Thymus (tissue), 11 donors: ENCODE results near the gene ZNF277. TPM values are rescaled to one million over a fixed set of nuclear protein-coding genes. Genes with fewer than 3 reads are reported as not detected.
"Not testable (repeated sequence)": the region's sequence is repeated elsewhere in the genome, so short reads cannot be mapped to it uniquely, and the experiment has no call there.

Experiments used
- DNase-seq, 9 donors: peaks; one replicate each; pipeline ENCODE4 v3.0.0-alpha.2; 2013; ENCODE audit warnings: low spot score in 9 of 9, low read depth in 6 of 9, missing footprints in 1 of 9
- H3K27ac ChIP-seq, 2 donors: one replicate each; pipeline ENCODE4 v1.5.1; 2013; ENCODE audit warnings: control low read depth in 1 of 2, low read depth in 1 of 2, low read length in 1 of 2, mild to moderate bottlenecking in 1 of 2, moderate library complexity in 1 of 2
- H3K27me3 ChIP-seq, 2 donors: one replicate each; pipeline ENCODE4 v1.5.1; 2013; ENCODE audit warnings: low read length in 1 of 2; ENCODE audit not compliant: control insufficient read depth in 2 of 2, insufficient read depth in 1 of 2
- H3K36me3 ChIP-seq, 2 donors: one replicate each; pipeline ENCODE4 v1.5.1; 2013; ENCODE audit warnings: low read length in 1 of 2, mild to moderate bottlenecking in 1 of 2, moderate library complexity in 1 of 2; ENCODE audit not compliant: control insufficient read depth in 2 of 2, insufficient read depth in 2 of 2
- H3K4me1 ChIP-seq, 2 donors: one replicate each; pipeline ENCODE4 v1.5.1; 2013; ENCODE audit warnings: low read length in 2 of 2; ENCODE audit not compliant: control insufficient read depth in 2 of 2, insufficient read depth in 2 of 2
- H3K4me3 ChIP-seq, 2 donors: one replicate each; pipeline ENCODE4 v1.5.1; 2013; ENCODE audit warnings: low read length in 2 of 2, control low read depth in 1 of 2, mild to moderate bottlenecking in 1 of 2
- H3K9me3 ChIP-seq, 2 donors: one replicate each; pipeline ENCODE4 v1.5.1; 2013; ENCODE audit warnings: low read length in 1 of 2, mild to moderate bottlenecking in 1 of 2; ENCODE audit not compliant: control insufficient read depth in 2 of 2, insufficient read depth in 1 of 2
- WGBS: extraction: QIAGEN DNeasy Blood & Tissue Kit; methylation state at CpG from one replicate; pipeline ENCODE4 v1.1.7; 2013; 5-methylcytosine and 5-hydroxymethylcytosine counted together
- polyA plus RNA-seq: library from polyadenylated mRNA; stranded (reverse); fragments of 200-250 nt; gene quantifications from one replicate; pipeline ENCODE4 v1.2.3, GENCODE V29; 2013
- total RNA-seq: library from RNA; stranded (reverse); fragments of 120-200 nt; gene quantifications from one replicate; pipeline ENCODE4 v1.2.4, GENCODE V29; 2013
- donor health status: healthy.

The ZNF277 gene
- total and polyA plus RNA-seq, 2 donors = 29.7 to 32.3 TPM

DNA sequence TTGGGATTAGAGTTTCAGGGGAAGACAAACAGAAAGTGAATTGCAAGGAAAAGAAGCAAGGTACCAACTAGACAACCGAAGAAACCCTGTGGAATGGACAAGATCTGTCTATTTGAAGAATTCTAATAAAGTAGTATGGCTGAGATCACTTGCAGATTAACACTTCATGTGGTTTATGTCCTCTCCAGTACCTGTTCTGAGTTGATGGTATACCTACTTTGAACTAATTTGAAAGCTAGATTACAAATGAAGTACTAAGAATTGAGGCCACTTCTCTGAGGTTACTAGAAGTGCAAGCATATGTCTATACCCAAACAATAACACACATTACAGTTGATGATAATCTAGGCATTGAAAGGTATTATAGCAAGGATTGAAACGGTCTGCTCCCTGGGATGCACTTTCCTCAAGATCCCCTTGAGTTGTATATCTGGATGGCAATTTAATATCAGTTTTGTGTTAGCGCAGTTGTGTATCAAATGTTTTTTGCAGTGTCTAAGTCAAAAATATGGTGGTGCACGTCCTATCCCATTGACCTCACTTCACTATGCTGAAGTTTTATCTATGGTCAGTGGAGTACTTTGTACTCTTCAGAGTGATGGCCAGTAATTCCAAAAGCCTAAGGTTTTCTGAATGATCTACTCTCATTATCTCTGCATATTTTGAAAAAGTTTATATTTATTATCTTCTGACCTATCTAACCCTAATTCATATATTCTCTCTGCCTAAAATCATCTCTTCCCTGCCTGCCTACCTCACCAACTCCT is 25.9 kb downstream of the ZNF277 start:
- Histone ChIP-seq H3K27ac (no peak overlapping the region), H3K36me3 (no peaks in the 10 kb centered on the region), H3K9me3 (no peaks in the 10 kb centered on the region), H3K27me3 (no peaks in the 10 kb centered on the region), H3K4me3 (no peak overlapping the region), H3K4me1 (no peaks in the 10 kb centered on the region)
- no peak for DNase-seq
- 84% methylated on average over 4 of the region's 4 CpGs for WGBS

DNA sequence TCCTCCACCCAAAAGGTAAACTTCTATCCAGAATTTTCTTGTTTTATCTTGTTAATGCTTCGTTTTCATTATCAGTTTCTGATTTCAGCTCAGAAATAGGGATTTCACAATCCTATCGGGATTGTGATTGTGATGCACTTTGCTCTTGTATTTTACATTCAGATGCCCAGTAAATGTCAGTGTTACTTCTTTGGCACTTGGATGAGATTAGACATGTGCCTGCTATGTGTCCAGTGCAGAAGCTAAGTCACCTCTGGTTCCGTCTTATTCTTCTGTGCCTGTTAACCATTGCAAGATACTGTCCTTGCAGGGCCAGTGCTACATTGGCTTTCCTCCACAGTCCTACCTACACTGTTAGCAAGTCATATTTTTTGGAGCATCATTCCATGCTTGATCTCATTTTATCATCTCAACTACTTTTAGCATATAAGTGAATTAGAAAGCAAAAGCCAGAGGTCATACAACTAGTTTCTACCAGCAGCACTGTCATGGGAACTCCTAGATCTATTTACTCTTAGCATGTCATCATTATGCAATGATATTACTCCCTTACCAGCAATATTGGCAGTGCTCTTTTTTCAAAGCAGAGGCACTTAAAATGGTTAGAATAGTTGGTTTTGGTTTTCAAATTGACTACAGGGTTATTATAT is 26.7 kb downstream of the ZNF277 start:
- Histone ChIP-seq H3K4me3 (no peak overlapping the region), H3K36me3 (no peaks in the 10 kb centered on the region), H3K27ac (no peak overlapping the region), H3K9me3 (no peaks in the 10 kb centered on the region), H3K4me1 (no peaks in the 10 kb centered on the region), H3K27me3 (no peaks in the 10 kb centered on the region)
- DNase-seq = no peak
- 96% methylated on average over 3 of the region's 3 CpGs for WGBS

DNA sequence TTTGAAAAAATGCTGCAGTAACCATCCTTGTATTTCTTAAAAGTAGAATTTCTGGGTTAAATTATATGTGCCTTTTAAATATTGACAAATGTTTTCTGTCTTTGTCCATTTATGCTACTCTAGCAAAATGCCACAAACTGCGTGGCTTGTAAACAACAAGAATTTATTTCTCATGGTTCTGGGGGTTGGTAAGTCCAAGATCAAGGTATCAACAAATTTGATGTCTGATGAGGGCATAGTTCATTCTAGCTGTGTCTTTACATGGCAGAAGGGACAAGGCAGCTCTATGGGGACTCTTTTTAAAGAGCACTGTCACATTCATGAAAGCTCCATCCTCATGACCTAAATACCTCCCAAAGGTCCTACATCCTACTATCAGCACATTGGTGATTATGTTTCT is 27.7 kb downstream of the ZNF277 start:
- H3K4me3 ChIP-seq = no peak overlapping the region
- no peak overlapping the region for H3K27ac ChIP-seq
- no peaks in the 10 kb centered on the region for H3K36me3 ChIP-seq
- no peaks in the 10 kb centered on the region for H3K9me3 ChIP-seq
- H3K27me3 ChIP-seq = no peaks in the 10 kb centered on the region
- no peak for DNase-seq
- 99% methylated on average over 1 of the region's 1 CpG for WGBS
- H3K4me1 ChIP-seq = no peaks in the 10 kb centered on the region

DNA sequence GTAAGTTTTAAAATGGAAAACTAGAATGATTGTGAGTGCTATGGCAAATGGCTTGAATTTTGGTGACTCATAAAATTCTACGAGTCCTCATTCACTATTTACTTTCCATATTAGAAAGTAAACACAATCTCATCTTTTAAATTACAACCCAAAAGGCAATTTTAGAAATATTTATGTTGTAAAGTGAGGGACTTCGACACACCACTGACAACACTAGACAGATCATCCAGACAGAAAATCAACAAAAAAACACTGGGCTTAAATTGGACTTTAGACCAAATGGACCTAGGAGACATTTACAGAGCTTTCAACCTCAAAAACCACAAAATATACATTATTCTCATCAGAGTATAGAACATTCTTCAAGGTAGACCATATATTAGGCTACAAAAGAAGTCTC is 30.1 kb downstream of the ZNF277 start:
- no peak for DNase-seq
- H3K36me3 ChIP-seq = no peaks in the 10 kb centered on the region
- no peak overlapping the region for H3K27ac ChIP-seq
- H3K4me1 ChIP-seq = no peaks in the 10 kb centered on the region
- H3K9me3 ChIP-seq = no peaks in the 10 kb centered on the region
- 96% methylated on average over 2 of the region's 2 CpGs for WGBS
- H3K4me3 ChIP-seq = no peak overlapping the region
- H3K27me3 ChIP-seq = no peaks in the 10 kb centered on the region

DNA sequence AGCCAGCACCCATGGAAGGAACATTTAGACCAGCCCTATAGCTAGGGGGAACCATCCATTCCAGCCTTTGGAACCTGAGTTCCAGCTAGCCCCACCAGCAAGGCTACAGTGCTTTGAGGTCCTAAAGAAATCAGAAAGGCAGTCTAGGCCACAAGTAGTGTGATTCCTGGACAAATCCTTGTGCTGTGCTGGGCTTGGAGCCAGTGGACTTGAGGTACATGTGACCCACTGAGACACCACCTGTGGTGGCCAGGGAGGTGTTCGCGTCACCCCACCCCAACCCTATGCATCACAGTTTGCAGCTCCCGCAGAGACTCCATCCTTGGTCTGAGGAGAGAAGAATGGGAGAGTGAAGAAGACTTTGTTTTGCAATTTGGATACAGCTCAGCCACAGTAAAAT is 31.8 kb downstream of the ZNF277 start:
- no peak for DNase-seq
- no peaks in the 10 kb centered on the region for H3K4me1 ChIP-seq
- 100% methylated on average over 3 of the region's 3 CpGs for WGBS
- H3K36me3 ChIP-seq = no peaks in the 10 kb centered on the region
- H3K27ac ChIP-seq = no peak overlapping the region
- no peaks in the 10 kb centered on the region for H3K27me3 ChIP-seq
- no peaks in the 10 kb centered on the region for H3K9me3 ChIP-seq
- H3K4me3 ChIP-seq = no peak overlapping the region

DNA sequence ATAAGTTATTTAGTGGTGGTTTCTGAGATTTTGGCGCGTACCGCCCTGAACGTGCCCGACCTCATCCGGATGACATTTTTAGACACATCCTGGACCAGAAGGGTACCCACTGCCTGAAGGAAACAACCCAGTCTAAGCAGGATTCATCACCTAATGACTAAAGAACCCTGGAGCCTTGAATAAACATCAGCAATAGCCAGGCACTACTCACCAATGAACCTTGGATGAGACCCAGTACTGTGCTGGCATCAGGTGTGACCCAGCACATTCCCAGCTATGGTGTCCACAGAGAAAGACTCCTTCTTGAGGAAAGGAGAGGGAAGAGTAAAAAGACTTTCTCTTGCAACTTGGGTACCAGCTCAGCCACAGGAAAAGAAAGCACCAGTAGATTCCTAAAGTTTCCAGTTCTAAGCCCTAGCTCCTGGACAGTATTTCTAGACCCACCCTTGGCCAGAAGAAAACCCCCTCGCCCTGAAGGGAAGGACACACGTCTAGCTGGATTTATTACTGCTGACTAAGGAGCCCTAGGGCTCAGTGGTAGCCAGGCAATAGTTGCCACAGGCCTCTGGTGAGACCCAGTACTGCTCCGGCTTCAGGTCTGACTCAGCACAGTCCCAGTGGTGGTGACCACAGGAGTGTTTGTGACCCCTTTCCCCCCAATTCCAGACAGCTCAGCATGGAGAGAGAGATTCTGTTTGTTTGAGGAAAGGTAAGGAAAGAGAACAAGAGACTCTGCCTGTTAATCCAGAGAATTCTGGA is 32.5 kb downstream of the ZNF277 start:
- H3K27me3 ChIP-seq = no peaks in the 10 kb centered on the region
- H3K27ac ChIP-seq = no peak overlapping the region
- H3K9me3 ChIP-seq = no peaks in the 10 kb centered on the region
- 98% methylated on average over 9 of the region's 9 CpGs for WGBS
- no peak overlapping the region for H3K4me3 ChIP-seq
- H3K4me1 ChIP-seq = no peaks in the 10 kb centered on the region
- H3K36me3 ChIP-seq = no peaks in the 10 kb centered on the region
- DNase-seq = no peak

DNA sequence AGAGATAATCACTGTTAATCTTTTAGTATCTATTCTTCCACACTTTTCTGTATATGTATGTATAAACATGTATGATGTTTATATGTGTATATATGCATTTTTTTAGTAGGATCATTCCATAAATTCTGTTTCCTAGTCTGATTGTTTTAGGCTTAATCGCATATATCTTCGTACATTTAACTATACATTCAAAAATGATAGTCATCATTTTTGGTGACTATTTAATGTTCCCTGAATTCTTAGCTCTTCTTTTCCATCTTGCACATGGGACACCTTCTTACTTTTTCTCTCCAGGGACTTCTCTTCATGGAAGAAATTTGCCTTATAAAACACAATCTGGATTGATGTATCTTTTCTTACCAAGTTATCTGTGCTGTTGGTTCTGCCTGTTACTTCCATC is 42.1 kb downstream of the ZNF277 start:
- Histone ChIP-seq H3K27ac (no peak overlapping the region), H3K4me3 (no peak overlapping the region), H3K27me3 (no peaks in the 10 kb centered on the region), H3K4me1 (no peaks in the 10 kb centered on the region), H3K36me3 (no peaks in the 10 kb centered on the region), H3K9me3 (no peaks in the 10 kb centered on the region)
- 97% methylated on average over 2 of the region's 2 CpGs for WGBS
- no peak for DNase-seq

DNA sequence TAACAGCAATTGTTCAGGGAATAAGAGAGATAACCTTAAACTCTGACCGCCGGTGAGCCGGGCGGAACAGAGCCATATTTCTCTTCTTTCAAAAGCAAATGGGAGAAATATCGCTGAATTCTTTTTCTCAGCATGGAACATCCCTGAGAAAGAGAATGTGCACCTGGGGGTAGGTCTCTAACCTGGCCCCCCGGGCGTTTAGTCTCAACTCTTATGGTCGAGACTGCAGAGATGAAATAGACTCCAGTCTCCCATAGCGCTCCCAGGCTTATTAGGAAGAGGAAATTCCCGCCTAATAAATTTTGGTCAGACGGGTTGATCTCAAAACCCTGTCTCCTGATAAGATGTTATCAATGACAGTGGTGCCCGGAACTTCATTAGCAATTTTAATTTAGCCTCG is 43.5 kb downstream of the ZNF277 start:
- WGBS = 94% methylated on average over 13 of the region's 13 CpGs
- H3K36me3 ChIP-seq, H3K4me3 ChIP-seq, DNase-seq, H3K27ac ChIP-seq, H3K27me3 ChIP-seq, H3K4me1 ChIP-seq, H3K9me3 ChIP-seq: not testable (repeated sequence)

DNA sequence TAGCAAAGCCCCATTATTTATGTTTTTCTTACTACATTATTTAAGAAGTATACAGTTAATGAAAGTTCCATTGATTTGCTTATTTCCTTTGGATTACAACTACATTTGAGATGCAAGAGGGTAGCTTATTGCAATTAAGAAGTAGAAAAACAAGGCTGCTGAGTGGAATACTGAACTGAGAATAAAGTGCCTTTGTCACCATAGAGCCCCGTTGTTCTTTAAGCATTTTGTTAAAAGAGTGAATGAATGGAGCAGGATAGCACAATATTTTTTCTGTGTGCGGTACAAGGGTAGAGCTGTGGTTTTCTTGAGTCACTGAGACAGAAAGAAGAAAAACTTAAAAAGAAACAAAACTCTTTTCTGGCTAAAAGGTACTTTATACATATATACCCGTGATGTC is 45.6 kb downstream of the ZNF277 start:
- no peaks in the 10 kb centered on the region for H3K36me3 ChIP-seq
- DNase-seq = no peak
- 89% methylated on average over 3 of the region's 3 CpGs for WGBS
- no peaks in the 10 kb centered on the region for H3K27me3 ChIP-seq
- no peak overlapping the region for H3K4me3 ChIP-seq
- no peaks in the 10 kb centered on the region for H3K9me3 ChIP-seq
- no peak overlapping the region for H3K27ac ChIP-seq
- H3K4me1 ChIP-seq = no peaks in the 10 kb centered on the region
